ENCODE measurements around the gene AP1B1.

- no peak for TF ChIP-seq CTCF (IDR thresholded peaks at IDR 0.05)
- no peak for TF ChIP-seq EZH2 (IDR thresholded peaks at IDR 0.05; ENCODE audit: borderline replicate concordance, insufficient read depth, low read depth, low read length, poor library complexity, severe bottlenecking)
Measured at GRCh38 chr22:29300807-29301601, 87.4 kb downstream of the AP1B1 start.

Measured in B cell (primary cell).